Neural progenitor cell (in vitro differentiated cells): ENCODE measurements around the gene GRID1. TPM values are rescaled to one million over a fixed set of nuclear protein-coding genes. Genes with fewer than 3 reads are reported as not detected.

ENCODE experiments used
- DNase-seq: peaks from one replicate; pipeline ENCODE4 v3.0.0-alpha.2; 2016; ENCODE audit warnings: low spot score
- H2AFZ ChIP-seq: fragments of 200-600 bp; sonication (generic); replicated peaks from 2 replicates; pipeline ENCODE4 v1.6.1; 2016; ENCODE audit warnings: antibody characterized with exemption
- H3F3A ChIP-seq: fragments of 200-600 bp; sonication (generic); 2 replicates; pipeline ENCODE4 v1.6.1; 2016; ENCODE audit warnings: antibody characterized with exemption, low read depth
- H3K27ac ChIP-seq: fragments of 200-600 bp; sonication (generic); 2 replicates; pipeline ENCODE4 v1.5.1; 2016; ENCODE audit warnings: mild to moderate bottlenecking
- H3K27me3 ChIP-seq: fragments of 200-600 bp; sonication (generic); 2 replicates; pipeline ENCODE4 v1.6.1; 2016; ENCODE audit warnings: mild to moderate bottlenecking, moderate library complexity
- H3K36me3 ChIP-seq: fragments of 200-600 bp; sonication (generic); 2 replicates; pipeline ENCODE4 v1.5.1; 2016
- H3K4me1 ChIP-seq: fragments of 200-600 bp; sonication (generic); 2 replicates; pipeline ENCODE4 v1.6.1; 2016; ENCODE audit warnings: mixed run types
- H3K4me2 ChIP-seq: fragments of 200-600 bp; sonication (generic); 2 replicates; pipeline ENCODE4 v1.6.1; 2016
- H3K4me3 ChIP-seq: fragments of 200-600 bp; sonication (generic); 2 replicates; pipeline ENCODE4 v1.5.1; 2016
- H3K79me2 ChIP-seq: fragments of 200-600 bp; sonication (generic); 2 replicates; pipeline ENCODE4 v1.6.1; 2016; ENCODE audit warnings: low read depth
- H3K9ac ChIP-seq: fragments of 200-600 bp; sonication (generic); 2 replicates; pipeline ENCODE4 v1.6.1; 2016
- H3K9me3 ChIP-seq: fragments of 200-600 bp; sonication (generic); 2 replicates; pipeline ENCODE4 v1.5.1; 2016; ENCODE audit warnings: low read depth
- H4K20me1 ChIP-seq: fragments of 200-600 bp; sonication (generic); 2 replicates; pipeline ENCODE4 v1.6.1; 2016; ENCODE audit warnings: low read depth
- H3K27ac Mint-ChIP-seq: 3 replicates; pipeline ENCODE4 v1.8.0; 2021; ENCODE audit warnings: mixed read lengths
- H3K27me3 Mint-ChIP-seq: 2 replicates; pipeline ENCODE4 v1.8.0; 2022; ENCODE audit warnings: low read depth, mild to moderate bottlenecking, inconsistent platforms, moderate library complexity, mixed read lengths; ENCODE audit not compliant: insufficient read depth
- H3K36me3 Mint-ChIP-seq: 3 replicates; pipeline ENCODE4 v1.8.0; 2021; ENCODE audit warnings: mixed read lengths
- H3K4me1 Mint-ChIP-seq: 3 replicates; pipeline ENCODE4 v1.8.0; 2021; ENCODE audit warnings: mixed read lengths
- H3K4me3 Mint-ChIP-seq: 3 replicates; pipeline ENCODE4 v1.8.0; 2021; ENCODE audit warnings: mild to moderate bottlenecking, moderate library complexity, mixed read lengths
- H3K9me3 Mint-ChIP-seq: 3 replicates; pipeline ENCODE4 v1.8.0; 2020; ENCODE audit warnings: mixed read lengths
- CTCF ChIP-seq: fragments of 200-600 bp; sonication (generic); IDR thresholded peaks from 2 replicates; pipeline ENCODE4 v1.5.1; 2017; ENCODE audit warnings: antibody characterized with exemption, mild to moderate bottlenecking
- EZH2 ChIP-seq: fragments of 200-600 bp; sonication (generic); IDR thresholded peaks from 2 replicates; pipeline ENCODE4 v1.6.1; 2017; ENCODE audit warnings: antibody characterized with exemption, mild to moderate bottlenecking, moderate library complexity
- EZH2phosphoT487 ChIP-seq: fragments of 200-600 bp; sonication (generic); IDR thresholded peaks from 2 replicates; pipeline ENCODE4 v1.6.1; 2017; ENCODE audit warnings: antibody characterized with exemption
- total RNA-seq: library from RNA; depleted of rRNA; stranded (reverse); fragments of >200 nt; gene quantifications from 2 replicates; pipeline ENCODE4 v1.2.3, GENCODE V29; 2015; ENCODE audit warnings: low replicate concordance

Gene GRID1
- total RNA-seq, 1 donor from 2014 or later, result not detected

- no peak for DNase-seq
- no peak overlapping the region for H3K27ac Mint-ChIP-seq
- Histone ChIP-seq H3F3A (no peaks in the 10 kb centered on the region), H3K9me3 (peaks cover 5% of the 10 kb centered on the region), H4K20me1 (no peaks in the 10 kb centered on the region), H3K9ac (no peak overlapping the region), H3K36me3 (no peaks in the 10 kb centered on the region), H2AFZ (no peak overlapping the region), H3K27ac (no peak overlapping the region), H3K4me1 (no peaks in the 10 kb centered on the region), H3K79me2 (no peaks in the 10 kb centered on the region), H3K4me2 (no peak overlapping the region), H3K4me3 (no peak overlapping the region), H3K27me3 (no peaks in the 10 kb centered on the region)
- peaks cover 5% of the 10 kb centered on the region for H3K27me3 Mint-ChIP-seq
- TF ChIP-seq EZH2phosphoT487 (no peak), EZH2 (no peak), CTCF (no peak)
- no peak overlapping the region for H3K4me3 Mint-ChIP-seq
- no peaks in the 10 kb centered on the region for H3K36me3 Mint-ChIP-seq
- no peaks in the 10 kb centered on the region for H3K4me1 Mint-ChIP-seq
- H3K9me3 Mint-ChIP-seq, result peaks cover 13% of the 10 kb centered on the region
These were observed 82.9 kb downstream of the GRID1 start for GRCh38 chr10:86283466-86284287.

DNA sequence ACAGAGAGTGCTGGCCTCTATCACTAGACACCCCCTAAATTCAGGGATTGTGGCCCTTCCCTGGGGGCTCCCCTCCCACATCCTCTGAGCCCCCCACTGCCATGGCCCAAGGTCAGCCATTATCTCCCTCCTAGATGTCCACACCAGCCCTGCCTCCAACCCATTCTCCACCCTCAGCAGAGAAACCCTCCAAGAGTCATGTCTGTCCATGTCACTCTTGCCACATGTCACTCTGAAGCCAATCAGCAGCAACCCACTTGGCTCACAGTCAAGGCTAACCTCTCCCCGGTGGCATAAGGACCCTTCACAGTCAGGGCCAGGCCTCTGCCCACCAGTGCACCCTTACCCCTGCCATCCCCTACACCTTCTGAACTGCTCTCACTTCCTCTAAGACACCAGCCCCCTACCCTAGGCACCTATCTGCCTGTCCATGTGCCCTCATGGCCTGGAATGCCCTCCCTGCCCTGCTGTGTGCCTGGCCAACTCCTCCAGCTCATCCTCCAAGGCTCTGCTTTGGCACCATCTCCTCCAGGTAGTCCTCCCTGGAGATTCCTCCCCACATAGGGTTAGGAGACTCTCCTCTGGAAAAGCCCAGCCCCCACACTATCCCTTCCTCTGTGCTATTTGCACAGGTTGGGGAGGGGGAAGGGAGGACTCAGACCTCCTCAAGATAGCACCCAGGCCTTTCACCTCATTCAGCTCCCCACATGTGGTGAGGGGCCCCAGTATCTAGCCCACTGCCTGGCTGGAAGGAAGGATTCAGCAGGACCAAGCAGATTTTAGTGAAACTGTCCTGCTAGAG is 83.7 kb downstream of the GRID1 start:
- no peak overlapping the region for H2AFZ ChIP-seq
- Mint-ChIP-seq H3K4me1 (no peaks in the 10 kb centered on the region), H3K36me3 (no peaks in the 10 kb centered on the region), H3K4me3 (no peak overlapping the region), H3K27me3 (peaks cover 5% of the 10 kb centered on the region), H3K9me3 (peaks cover 17% of the 10 kb centered on the region), H3K27ac (no peak overlapping the region)
- H3K9ac ChIP-seq, result no peak overlapping the region
- no peak overlapping the region for H3K27ac ChIP-seq
- H3K4me3 ChIP-seq, result no peak overlapping the region
- H3K4me2 ChIP-seq, result no peak overlapping the region
- no peaks in the 10 kb centered on the region for H3K27me3 ChIP-seq
- no peaks in the 10 kb centered on the region for H4K20me1 ChIP-seq
- TF ChIP-seq CTCF (no peak), EZH2phosphoT487 (no peak), EZH2 (no peak)
- H3F3A ChIP-seq, result no peaks in the 10 kb centered on the region
- H3K9me3 ChIP-seq, result peaks cover 12% of the 10 kb centered on the region
- DNase-seq, result no peak
- H3K4me1 ChIP-seq, result no peaks in the 10 kb centered on the region
- H3K36me3 ChIP-seq, result peaks cover 4% of the 10 kb centered on the region
- no peaks in the 10 kb centered on the region for H3K79me2 ChIP-seq

DNA sequence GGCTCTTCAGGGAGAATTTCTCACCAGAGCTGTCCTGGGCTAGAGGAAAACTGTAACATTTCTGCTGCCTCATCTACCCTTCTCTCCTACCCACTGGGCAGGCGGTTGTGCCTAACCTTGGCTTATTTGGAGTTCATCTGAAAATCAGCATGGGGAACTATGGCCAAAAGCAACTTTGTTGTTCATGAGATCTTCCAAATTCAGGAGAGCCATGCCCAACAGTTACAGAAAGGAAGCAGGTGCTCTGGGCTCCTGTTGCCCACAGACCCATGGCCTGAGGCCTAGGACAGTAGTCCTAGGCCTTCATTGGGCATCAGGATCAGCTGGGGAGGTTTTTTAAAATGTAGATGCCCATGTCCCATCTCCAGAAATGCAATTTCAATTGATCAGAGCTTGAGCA is 85.2 kb downstream of the GRID1 start:
- Mint-ChIP-seq H3K4me3 (no peak overlapping the region), H3K9me3 (peaks cover 23% of the 10 kb centered on the region), H3K36me3 (no peaks in the 10 kb centered on the region), H3K27me3 (peaks cover 5% of the 10 kb centered on the region), H3K27ac (no peak overlapping the region), H3K4me1 (no peaks in the 10 kb centered on the region)
- no peak for DNase-seq
- H2AFZ ChIP-seq, result no peak overlapping the region
- H3K4me2 ChIP-seq, result no peak overlapping the region
- no peaks in the 10 kb centered on the region for H3K27me3 ChIP-seq
- H3F3A ChIP-seq, result no peaks in the 10 kb centered on the region
- H3K36me3 ChIP-seq, result peaks cover 4% of the 10 kb centered on the region
- H3K9me3 ChIP-seq, result peaks cover 12% of the 10 kb centered on the region
- no peaks in the 10 kb centered on the region for H4K20me1 ChIP-seq
- no peak overlapping the region for H3K9ac ChIP-seq
- no peaks in the 10 kb centered on the region for H3K4me1 ChIP-seq
- TF ChIP-seq CTCF (no peak), EZH2phosphoT487 (no peak), EZH2 (no peak)
- H3K27ac ChIP-seq, result no peak overlapping the region
- no peaks in the 10 kb centered on the region for H3K79me2 ChIP-seq
- H3K4me3 ChIP-seq, result no peak overlapping the region
